DMS153 treated with DMSO at 0.1 percent for 48 hours (cell line): Measurements from ENCODE around the gene CITED4.

Source experiments
- DNase-seq: peaks from one replicate; lab custom pipeline; 2025; ENCODE audit not compliant: unreplicated experiment; lab: John Stamatoyannopoulos, UW

The CITED4 gene

DNA sequence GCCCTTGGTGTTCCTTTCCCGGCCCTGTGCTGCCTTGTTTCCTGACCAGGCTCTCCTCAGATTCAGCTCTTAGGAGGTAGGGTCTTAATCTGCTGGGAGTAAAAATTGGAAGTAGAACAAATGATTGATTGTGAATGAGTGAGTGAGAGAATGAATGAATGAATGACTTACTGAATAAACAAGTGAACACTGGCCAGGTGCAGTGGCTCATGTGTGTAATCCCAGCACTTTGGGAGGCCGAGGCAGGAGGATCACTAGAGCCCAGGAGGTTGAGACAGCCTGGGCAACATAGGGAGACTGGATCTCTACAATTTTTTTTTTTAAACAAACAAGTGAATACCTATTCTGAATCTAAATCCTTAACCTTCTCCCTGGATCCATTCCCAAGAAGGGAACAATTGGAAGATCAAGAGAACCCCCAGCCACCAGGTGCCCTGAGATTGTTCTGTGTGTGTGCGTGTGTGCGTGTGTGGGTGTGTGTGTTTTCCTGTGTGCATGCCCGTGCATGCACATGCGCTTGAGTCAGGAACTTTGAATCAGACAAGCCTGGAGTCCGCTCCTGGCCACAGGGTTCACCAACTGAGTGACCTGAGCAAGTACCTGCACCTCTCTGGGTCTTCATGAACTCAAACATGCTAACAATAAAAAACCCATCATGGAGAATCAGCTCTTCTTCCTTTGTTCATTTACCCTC, 24.3 kb upstream of the CITED4 start:
- DNase-seq, result no peak

DNA sequence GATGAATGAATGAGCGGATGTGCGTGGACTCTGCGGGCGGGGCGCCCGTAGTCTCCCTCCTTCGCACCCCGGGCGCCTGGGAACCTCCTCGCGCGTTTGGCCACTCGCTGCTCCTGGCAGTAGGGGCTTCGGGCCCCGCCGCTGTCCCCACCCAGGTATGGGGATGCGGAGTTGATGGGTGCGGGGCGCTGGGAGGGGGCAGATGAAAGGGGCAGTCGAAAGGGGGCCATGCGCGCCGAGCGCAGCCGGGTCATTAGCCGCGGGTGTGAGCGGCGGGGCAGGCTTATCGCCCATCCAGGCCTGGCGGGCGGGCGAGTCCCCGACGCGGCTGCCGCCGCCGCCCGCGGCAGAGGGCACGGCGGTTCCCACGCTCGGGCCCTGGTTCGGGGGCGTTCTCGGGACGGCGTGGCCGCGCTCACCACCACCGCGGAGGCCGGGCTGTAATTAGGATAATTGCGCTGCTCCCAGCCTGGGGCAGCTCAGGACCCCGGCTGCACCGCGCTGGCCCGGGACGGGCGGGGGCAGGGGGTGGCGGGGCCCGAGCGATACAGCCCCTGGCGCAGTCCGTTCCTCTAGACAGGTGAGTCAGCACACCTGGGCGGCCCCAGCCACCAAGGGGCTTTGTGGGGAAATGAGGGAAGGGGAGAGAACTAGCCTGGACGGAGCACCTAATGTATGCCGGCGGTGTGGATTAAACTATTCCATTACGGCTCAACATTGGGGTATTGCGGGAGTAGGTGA, 22.1 kb upstream of the CITED4 start:
- no peak for DNase-seq

DNA sequence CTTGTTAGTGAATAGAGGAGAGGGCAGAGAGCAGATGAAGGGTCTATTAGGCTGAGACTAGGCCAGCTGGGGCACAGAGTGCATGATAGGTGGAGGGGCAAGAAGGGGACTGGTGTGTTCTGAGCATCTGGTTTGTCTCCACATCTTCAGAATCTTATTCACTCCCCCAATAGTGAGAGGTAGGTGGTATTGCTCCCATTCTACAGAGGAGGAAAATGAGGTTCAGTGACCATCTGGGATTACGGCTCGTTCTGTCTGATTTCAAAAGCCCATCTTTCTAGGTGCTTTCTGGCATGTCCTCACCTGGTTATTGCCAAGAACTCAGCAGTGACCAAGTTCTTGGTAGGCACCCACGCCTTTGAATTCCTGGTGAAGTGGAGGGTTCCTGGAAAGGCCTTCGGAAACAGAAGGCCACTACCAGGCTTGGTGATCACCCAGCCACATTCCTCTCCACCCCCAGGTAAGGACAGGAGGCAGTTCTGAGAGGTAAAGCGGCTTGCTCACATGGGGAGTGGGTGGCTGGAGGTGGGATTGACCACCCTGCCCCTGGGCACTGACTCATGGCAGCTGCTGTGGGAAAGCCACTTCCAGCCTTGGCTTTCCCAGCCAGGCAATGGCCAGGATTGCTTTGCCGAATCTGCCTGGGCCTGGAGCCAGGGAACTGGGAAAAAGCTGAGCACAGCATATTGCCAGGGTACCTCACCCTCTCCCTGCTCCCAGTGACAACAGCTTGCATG, 18.8 kb upstream of the CITED4 start:
- DNase-seq, result no peak

DNA sequence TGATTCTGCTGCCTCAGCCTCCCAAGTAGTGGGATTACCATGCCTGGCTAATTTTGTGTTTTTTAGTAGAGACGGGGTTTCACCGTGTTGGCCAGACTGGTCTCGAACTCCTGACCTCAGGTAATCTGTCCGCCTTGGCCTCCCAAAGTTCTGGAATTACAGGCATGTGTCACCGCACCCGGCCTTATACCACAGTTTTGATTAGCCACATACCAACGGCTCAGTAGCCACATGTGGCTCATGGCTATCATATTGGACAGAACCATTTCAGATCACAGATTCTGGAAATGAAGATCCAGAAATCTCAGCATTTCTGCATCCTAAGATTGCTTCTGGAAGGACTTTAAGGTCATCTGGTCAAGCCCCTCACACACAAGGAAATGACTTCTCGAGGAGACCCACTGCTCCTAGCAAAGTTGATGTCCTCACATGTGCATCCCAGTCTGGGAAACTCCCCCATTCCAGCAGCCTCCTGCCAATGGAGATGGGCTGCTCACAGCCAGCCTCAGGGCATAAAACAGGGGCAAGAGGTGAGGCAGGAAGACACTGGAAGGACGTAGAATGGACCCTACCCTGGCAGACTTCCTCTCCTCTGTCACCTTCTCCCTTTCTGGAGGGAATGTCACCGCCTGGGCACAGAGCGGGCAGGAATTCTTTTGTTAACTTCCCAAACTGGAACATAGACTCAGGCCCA, 17.5 kb upstream of the CITED4 start:
- DNase-seq, result no peak

DNA sequence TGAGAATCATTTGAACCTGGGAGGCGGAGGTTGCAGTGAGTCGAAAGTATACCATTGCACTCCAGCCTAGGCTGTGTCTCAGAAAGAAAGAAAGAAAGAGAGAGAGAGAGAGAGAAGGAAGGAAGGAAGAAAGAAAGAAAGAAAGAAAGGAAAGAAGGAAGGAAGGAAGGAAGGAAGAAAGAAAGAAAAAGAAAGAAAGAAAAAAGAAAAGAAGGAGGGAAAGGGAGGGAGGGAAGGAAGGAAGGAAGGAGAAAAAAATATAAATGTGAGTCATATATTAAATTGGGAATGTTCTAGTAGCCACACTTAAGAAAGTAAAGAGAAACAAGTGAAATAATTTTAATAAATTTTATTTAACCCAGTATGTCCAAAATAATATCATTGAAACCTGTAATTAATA, 16.7 kb upstream of the CITED4 start:
- no peak for DNase-seq

DNA sequence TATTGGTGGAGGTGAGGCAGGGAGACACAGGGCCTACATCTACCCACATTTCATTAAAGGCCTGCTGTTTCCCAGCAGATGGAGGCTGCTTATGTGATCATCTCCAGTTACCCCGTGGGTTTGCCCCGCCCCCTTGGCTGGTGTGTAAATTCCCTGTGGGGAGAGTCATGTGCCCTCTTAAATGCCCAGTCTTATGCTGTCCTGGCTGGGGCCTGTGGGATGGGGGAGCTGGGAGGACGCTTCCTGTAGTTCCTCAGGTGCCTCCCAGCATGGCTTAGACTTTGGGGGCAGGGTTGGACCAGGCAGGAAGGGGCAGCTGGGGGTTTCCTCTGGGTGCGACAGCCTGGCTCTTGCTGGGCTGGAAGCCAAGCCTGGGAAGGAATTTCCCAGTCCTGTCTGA, 15.5 kb upstream of the CITED4 start:
- no peak for DNase-seq

DNA sequence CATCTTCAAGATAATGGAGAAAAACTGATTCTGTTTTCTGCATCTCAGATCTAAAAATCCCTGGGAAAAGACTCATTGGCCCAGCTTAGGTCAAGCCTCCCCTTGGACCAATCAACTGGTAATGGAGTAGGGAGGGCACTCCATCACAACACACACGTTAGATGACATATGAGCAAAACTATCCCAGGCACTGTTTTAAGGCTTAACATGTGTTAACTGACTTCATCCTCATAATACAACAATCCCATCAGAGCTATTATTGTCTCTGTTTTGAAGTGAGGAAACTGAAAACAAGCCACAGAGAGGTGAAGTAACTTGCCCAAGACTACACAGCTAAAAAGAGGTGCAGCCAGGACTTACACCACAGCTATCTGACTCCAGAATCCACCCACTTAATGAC, 14.7 kb upstream of the CITED4 start:
- DNase-seq, result no peak

DNA sequence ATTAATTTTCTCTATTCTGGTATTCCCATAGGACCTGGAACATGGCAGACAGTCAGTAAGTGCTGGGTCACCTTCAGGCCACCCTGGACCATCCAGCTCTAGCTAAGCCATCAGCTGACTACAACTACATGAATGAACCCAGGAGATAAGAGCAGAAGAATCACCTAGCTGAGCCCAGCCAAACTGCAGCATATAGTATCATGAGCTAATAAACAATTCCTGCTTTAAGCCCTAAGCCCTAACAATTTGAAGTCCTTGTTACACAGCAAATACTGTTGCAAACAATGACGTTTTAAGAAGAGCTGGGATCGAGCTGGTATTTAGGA, 14.2 kb upstream of the CITED4 start:
- DNase-seq, result no peak

DNA sequence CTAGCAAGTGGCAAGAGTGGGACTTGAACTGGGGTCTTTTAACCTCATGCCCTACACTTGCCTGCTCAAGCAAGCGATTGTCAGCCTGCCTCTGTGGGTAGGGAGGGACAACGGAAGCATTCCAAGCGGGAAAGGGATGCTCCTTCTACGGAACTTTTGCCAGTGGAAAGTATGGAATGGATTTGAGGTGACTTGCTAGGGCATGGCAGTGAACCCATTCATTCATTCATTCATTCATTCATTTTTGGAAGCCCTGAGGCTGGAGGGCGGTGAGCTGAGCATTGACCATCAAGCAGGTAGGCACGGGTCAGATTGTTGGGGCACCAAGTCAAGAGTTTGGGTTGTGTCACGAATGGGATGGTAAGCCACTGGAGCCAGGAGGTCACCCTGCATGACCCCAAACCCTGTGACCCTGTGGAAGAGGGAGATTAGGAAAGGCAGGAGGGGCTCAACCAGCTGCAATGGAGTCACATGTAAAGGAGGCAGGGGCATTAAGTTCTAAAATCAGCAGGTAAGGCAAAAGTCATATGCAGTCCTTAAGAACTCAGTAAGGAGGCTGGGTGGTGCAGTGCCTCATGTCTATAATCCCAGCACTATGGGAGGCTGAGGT, 11.8 kb upstream of the CITED4 start:
- no peak for DNase-seq

DNA sequence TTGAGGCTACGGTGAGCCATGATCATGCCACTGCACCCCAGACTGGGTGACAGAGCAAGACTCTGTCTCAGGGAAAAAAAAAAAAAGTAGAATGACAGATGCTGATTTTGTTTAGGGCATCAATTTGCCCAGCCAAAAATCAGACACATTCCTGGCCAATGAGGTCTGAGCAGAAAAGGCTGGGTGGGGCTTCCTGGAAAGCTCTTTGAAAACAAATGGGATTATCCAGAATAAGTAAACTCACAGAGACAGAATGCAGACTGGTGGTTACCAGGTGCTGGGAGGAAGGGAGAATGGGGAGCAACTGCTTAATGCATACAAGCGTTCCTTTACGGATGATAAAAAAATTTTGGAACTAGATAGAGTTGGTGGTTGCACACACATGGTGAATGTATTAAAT, 10.1 kb upstream of the CITED4 start:
- DNase-seq, result no peak

DNA sequence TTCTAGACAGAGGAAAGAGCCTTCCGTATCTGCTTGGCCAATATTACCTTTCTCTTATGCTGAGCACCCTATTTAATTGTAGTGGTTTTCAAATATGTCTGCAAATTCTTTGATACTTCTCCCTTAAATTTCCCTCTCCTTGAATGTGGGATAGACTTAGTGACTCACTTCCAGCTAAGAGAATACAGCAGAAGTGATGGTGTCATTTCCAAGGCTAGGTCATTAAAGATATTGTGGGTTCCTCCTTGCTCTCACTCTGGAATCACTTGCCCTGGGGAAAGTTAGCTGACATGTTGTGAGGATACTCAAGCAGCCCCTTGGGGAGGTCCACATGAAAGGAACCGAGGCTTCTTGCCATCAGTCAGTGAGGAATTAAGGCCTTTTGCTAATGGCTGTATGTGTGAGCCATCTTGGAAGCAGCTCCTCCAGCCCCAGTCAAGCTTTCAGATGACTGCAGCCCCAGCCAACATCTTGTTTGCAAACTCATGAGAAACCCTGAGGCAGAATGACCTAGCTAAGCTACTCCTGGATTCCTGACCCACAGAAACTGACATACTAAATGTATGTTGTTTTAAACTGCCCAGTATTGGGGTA, 8.1 kb upstream of the CITED4 start:
- no peak for DNase-seq

DNA sequence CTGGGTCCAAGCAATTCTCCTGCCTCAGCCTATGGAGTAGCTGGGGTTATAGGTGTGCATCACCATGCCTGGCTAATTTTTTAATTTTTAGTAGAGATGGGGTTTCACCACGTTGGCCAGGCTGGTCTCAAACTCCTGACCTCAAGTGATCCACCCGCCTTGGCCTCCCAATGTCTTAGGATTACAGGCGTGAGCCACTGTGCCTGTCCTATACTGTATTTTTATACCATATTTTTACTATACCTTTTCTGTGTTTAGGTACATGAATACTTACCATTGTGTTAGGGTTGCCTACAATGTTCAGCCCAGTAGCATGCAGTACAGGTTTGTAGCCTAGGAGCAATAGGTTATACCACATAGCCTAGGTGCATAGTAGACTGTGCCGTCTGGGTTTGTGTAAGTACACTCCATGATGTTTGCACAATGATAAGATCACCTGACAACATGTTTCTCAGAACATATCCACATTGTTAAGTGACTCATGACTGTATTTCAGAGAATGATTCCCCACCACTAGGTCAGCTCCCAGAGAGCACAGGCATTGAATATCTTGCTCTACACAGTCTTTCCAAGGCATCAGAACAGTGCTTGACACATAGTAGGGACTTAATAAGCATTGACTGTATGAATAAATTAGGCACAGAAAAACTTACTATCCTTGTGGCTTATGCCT, 6.0 kb upstream of the CITED4 start:
- peak; percentile 63 for DNase-seq

DNA sequence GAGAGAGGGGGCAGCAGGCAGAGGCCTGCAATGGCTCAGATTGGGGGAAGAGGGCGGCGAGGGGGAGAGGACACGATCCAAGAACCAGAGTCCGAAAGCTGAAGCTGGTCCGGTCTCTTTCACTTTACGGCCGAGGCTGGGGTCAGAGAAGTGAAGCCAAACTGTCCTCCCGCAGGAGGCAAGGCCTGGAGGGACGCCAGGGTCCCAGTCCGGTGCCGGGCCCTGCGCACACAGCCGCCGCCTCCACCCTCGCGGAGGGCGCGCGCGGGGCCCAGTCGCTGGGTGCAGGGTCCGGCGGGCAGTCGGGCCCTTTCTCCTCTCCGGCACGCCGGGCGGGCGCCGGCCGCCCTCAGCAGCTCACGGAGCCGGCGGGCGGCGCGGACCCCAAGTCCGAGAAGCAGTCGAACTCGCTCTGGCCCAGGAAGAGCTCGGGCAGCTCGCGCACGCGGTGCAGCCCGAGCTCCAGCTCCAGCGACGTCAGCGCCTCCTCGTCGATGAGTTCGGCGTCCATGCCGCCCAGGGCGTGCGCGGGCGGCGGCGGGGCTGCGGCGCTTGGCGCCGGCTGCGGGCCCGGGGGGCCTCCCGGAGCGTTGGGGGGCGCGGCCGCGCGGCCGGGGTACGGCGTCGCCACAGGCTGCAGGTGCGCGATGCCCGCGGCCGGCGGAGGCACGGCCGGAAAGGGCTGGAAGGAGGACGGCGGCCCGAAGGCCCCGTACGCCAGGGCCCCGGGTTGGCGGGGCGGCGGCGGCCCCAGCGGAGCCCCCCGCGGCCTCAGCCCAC, 749 bp downstream of the CITED4 start:
- DNase-seq, result no peak

DNA sequence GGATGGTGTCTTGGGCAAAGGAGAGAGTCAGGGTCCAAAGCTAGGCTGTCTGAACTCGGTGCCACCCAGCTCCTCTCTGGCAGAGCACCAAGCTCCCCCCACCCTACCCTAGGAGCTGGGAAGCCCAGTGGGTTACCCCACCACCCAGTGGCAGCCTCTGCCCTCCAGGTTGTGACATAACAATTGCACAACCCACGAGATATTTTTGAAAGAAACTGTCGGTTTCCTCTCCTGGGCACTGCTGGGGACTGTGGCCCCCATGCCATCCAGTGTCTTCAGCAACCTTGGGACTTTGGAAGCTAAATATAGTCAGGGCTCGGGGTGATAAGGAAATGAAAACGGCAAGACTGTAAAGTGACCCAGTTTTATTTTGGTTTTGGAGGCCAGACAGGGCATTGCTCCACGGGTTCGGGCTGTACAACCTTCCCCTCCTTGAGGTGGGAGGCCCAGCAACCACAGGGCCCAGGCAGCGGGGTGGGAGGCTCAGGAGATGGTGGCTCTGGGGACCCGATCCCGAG, 1.4 kb downstream of the CITED4 start:
- no peak for DNase-seq

DNA sequence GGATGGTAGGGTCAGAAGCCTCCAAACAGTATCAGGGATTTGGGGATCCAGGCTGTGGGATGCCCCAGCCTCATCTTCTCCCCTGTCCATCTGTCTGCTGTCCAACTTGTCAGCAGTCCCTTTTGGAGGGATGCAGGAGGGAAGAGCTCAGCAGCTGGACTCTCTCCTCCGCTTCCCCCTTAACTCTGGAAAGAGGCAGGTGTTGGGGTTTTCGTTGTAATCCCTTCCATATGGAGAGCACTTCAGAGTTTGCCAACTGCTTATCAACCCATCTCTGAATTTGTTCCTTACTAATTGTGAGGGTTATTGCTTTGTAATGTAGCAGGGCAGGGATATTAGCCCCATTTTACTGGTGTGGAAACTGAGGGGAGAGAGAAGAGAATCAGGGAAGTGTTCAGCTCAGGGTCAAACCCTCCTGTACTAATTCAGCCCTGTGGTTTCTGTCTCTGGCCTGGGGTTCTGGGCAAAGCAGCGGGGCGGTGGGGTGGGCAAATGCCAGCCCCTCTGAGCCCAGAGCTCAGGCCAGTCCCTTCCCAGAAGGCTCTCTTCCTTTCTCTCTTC, 3.2 kb downstream of the CITED4 start:
- DNase-seq, result no peak

DNA sequence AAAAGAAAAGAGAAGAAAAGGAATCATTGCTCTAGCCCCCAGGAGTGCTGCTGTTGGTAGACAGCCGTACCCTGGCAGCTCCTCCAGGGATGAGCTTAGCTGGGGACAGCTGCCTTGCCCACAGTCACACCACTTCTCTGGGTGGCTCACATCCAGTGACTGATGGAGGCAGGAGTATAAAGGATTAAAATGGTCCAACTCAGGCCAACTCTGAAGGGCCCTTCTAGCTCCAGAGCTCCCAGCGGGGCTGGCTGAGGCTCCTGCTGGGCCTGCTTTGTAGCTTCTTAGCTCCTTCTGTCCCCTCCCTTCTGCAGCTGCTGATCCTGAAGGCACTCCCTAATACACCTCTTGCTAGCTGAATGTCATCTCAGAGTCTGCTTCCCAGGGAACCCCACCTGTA, 4.4 kb downstream of the CITED4 start:
- DNase-seq, result no peak

DNA sequence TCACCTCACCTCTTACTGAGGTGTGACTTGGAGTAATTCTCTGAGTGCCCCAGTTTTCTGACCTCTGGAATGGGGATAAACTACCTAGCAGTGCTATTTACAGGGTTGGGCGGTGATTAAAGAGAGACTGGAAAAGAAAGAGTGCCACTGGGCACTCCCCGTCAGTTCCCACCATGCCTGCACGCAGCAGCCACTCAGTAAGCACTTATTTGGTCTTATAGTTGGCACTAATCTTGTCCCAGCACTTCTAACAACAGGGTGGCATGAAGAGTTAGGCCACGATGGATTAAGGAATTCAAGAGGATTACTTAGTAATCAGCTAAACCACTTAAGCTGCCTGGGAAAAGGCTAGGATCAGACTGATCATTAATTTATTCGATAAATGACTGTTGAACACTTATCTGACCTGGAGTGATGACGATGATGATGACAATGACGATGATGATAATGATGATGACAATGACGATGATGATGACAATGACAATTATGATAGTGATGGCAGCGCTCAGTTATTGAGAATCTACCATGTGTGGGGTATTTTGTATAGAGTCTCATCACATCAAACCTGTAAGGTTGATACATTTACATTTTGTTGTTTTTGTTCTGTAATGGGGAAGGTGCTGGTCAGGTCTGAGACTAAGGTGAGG, 5.4 kb downstream of the CITED4 start:
- DNase-seq, result no peak

DNA sequence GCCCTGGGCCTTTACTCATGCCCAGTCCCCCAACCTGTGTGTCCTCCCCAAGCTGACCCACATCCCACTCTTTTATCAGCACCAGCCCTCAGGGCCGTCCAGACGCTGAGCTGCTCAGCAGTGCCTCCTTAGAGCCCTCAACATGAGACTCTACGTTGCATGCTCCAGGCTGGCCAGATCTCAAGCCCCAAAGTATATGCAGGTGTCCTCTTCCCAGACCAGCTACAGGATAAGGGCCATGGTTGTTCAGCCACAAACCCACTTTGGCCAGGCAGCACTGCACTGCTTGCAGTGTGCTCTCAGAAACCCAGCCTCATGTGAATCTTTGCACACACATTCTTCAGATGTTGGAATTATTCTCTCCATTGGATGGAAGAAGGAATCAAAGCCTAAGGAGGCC, 6.0 kb downstream of the CITED4 start:
- DNase-seq, result no peak

DNA sequence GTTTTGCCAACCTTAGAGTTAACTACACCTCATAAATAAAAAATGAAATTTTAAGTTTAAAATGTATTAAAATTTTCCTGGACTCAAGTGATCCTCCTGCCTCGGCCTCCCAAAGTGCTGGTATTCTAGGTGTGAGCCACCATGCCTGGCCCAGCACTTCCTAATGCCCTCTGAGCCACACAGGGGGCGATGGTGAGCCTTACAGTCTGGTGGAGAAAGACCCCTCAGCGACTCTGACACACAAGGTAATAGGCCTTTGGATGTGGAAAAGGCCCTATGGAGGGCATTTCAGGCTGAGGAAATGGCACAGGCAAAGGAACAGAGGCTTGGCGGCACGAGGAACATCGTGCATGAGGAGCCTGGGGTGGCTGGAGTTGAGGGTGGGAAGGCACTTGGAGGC, 6.7 kb downstream of the CITED4 start:
- DNase-seq, result no peak
